ENCODE results near the gene ADTRP. TPM values are rescaled to one million over a fixed set of nuclear protein-coding genes. Genes with fewer than 3 reads are reported as not detected.

ADTRP gene, protein sequence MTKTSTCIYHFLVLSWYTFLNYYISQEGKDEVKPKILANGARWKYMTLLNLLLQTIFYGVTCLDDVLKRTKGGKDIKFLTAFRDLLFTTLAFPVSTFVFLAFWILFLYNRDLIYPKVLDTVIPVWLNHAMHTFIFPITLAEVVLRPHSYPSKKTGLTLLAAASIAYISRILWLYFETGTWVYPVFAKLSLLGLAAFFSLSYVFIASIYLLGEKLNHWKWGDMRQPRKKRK
- total RNA-seq (2014; rRNA removed; shearing (Covaris generic)) = 0.74 TPM in 1 of 2 replicates, not detected in the other

DNA sequence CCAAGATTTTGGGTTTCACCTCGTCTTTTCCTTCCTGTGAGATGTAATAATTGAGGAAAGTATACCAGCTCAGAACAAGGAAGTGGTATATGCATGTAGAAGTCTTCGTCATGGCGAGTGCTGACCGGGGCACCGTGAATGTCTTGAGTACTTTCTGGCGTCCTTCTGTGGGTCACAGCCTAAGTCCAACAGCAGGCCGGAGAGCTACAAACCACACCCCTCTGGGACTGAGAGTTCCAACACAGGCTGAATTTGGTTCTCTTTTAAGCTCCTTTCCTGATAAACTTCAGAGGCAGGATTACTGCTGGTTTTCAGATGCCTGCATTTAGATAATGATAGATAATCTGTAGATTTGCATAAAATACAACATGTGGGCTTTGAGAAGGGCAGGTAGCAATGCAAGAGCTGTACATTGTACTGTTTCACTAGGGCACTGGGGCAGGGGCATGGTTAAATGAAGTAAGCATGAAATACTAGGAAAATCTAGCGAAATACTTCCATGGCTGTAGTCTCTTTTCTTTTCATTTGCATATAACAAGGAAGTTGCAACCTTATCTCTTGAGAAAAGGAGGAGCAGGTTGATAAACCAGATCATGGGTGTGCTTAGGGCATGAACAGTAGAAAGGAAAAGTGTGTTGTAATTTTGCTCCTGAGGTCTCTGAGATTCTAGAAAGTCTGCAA lies at the start of gene ADTRP:
Gene ADTRP, minus strand, starts transcription at position 156 of the 681 bp plus-strand sequence. Its CDS starts 44 bp downstream, at position 112.
- no peak for DNase-seq (ENCODE audit: low spot score)

DNA sequence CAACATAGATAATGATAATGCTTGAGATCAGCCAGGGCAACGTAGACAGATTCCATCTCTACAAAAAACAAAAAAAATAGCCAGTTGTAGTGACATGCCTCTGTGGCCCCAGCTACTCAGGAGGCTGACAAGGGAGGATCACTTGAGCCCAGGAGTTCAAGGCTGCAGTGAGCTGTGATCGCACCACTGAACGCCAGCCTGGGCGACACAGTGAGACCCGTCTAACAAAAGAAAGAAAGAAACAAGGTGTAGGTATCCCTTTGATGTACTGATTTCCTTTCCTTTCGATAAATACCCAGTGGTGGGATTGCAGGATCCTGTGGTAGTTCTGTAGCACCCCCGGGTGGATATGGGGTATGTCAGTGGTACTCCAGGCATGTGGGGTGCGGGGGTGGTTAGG lies 48.2 kb upstream of the ADTRP start:
- no peak for DNase-seq (ENCODE audit: low spot score)

DNA sequence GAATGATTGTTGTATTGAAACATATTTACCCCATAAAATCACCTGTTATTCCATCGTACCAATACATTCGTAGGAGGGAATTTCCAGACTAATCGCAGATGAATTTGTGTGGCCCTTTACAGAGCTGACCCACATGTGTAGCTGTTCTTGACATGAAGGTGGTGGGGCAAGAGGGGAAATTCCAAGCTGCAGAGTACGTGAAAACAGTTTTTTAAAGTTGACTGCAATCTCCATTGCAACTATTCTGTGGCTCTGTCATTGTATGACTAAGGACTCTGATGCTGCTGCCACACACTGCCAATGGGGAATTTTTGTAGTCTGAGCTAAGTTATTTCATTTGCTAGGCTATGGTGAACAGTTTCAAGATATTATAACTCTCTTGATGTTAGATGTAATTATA lies 46.4 kb upstream of the ADTRP start:
- DNase-seq (ENCODE audit: low spot score) = no peak

- DNase-seq (ENCODE audit: low spot score) = no peak
Observed at GRCh38 chr6:11822346-11822745, 43.7 kb upstream of the ADTRP start.

DNA sequence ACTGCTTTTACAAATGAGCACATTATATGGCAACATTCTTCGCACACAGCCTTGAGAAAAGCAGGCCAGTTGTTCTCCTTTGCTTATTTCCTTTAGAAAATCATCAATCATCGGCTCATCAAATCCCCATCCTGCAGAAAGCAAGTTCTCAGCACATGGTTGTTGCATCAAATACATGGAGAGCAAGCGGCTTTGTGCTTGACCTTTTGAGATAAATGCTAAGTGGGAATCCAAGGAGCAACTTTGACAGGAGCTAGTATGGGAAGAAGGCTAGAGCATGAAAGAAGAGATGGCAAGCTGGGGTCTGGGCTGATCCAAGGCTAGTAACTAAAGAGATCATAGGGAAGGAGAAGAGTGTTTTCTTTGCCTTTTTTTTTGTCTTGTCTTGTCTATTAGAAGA lies 43.2 kb upstream of the ADTRP start:
- DNase-seq (ENCODE audit: low spot score) = no peak

- DNase-seq (ENCODE audit: low spot score) = no peak
Observed at GRCh38 chr6:11820821-11821220, 42.2 kb upstream of the ADTRP start.

- DNase-seq (ENCODE audit: low spot score) = no peak
Observed at GRCh38 chr6:11819486-11819885, 40.9 kb upstream of the ADTRP start.

GRCh38 chr6:11815231-11815630 lies 36.6 kb upstream of the ADTRP start:
- DNase-seq (ENCODE audit: low spot score) = no peak

DNA sequence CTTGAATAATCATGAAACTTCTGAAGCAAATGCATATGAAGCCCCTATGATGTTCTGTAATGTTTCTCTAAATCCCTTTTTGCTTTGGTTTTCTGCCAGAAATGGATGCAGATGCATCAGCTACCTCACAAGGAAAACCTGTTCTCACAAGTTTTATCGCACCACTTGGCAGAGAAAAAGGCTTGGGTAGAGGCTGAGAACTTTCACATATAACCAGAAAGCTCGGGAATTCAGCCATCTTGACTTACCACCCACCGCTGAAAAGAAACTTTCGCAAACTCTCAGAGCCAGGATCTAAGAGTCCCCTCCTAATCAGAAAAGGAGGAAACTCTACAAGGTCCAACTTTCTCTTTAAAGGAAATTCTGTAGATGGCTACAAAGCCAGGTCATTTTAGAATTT lies 36.2 kb upstream of the ADTRP start:
- no peak for DNase-seq (ENCODE audit: low spot score)

- no peak for DNase-seq (ENCODE audit: low spot score)
Observed at GRCh38 chr6:11814106-11814505, 35.5 kb upstream of the ADTRP start.

- DNase-seq (ENCODE audit: low spot score) = no peak
Observed at GRCh38 chr6:11813606-11814005, 35.0 kb upstream of the ADTRP start.

GRCh38 chr6:11812951-11813350 lies 34.3 kb upstream of the ADTRP start:
- DNase-seq (ENCODE audit: low spot score) = no peak

GRCh38 chr6:11812439-11812838 lies 33.8 kb upstream of the ADTRP start:
- no peak for DNase-seq (ENCODE audit: low spot score)

DNA sequence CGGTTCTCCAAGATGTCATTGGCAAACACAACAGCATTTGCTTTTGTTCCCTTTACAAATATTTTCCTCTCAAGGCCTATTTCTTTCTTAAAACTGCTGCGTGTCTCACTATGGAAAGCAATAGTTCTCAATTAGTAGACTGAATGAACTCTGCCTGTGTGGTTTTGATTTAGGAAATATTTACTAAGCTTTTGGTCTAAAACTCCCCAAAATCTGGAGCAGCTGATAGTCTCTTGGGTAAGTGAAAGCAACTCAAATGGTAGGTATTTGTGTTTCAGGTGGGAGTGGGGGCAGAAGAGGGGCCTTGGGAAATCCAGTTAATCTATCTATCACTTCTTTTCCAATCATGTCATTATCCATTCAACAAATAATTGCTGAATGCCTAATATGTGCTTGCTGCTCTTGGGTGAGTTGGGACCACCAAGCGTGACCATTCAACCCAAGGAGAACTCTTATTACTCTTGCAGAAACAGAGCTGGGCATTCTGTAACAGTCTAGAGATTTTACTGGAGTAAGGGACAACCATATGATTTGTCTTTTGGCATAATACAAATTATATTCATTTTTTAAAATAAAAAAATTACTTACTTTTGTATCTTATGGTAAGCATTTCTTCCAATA lies 33.2 kb upstream of the ADTRP start:
- no peak for DNase-seq (ENCODE audit: low spot score)

- DNase-seq (ENCODE audit: low spot score) = no peak
Observed at GRCh38 chr6:11810854-11811643, 32.4 kb upstream of the ADTRP start.

GRCh38 chr6:11810039-11810541 lies 31.5 kb upstream of the ADTRP start:
- DNase-seq (ENCODE audit: low spot score) = peak; percentile 87

DNA sequence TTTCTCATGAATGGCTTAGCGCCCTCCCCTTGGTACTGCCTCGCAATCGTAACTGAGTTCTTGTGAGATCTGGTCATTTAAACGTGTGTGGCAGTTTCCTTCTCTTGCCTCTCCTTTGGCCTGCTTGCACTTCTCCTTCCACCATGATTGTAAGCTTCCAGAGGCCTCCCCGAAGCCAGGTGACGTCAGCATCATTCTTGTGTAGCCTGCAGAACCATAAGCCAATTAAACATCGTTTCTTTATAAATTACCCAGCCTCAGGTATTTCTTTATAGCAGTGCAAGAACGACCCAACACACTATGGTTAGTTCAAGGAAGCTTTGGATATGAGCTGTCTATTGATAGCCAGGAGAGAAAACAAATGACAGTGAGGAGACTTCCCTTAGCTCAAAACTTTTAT lies 29.5 kb upstream of the ADTRP start:
- no peak for DNase-seq (ENCODE audit: low spot score)

DNA sequence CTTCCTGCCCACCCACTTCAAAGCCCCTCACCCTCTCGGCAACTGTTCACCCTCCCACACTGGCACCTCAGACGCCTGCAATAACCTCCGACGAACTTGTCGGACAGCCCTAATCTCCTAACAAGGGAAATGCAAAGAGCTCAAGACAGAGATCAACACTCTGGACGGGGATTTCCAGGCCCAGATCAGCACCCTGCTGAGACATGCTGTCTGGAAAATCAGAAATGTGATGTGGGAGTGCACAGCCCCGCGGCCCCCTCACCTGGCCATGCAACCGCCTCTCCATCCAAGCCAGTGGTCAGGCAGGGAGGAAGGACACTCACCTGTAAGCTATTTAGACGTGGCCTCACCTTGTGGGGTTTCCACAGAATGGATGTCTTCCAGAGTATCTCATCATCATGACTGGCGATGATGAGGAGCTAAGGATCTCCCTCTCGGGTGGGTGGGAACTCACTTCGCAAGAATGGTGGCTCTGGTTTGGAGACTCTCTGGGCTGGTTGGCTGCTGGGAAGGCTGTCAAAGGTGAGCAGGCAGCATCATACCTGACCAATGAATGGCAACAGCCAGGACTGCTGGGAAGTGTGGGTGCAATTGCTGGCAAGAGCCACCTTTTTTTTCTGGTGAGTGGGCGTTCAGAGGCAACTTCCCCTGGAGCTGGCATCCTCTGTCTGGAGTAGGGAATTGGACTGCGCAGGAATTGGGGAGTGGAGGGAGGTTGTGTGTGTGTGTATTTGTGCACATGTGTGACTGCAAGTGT lies 28.1 kb upstream of the ADTRP start:
- DNase-seq (ENCODE audit: low spot score) = no peak

GRCh38 chr6:11805259-11806053 lies 26.9 kb upstream of the ADTRP start:
- DNase-seq (ENCODE audit: low spot score) = no peak

GRCh38 chr6:11804701-11805100 lies 26.1 kb upstream of the ADTRP start:
- no peak for DNase-seq (ENCODE audit: low spot score)

DNA sequence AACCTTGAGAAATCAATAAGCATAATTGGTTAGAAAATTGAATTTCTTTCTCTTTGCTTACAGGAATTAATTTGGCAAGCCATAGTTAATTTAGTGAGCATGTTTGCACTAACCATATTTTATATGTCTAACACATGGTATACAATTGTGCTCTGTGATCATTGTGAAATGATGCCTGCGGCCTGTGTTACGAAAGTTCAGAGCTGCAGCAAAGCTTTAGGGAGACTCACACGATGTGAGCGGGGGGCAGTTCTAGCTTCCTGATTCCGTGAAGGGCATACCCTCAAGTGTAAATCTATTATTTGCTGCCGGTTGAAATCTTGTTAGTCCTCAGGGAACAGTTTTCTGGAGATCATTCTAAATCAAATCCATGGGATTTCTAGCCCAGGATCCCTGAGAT lies 25.5 kb upstream of the ADTRP start:
- no peak for DNase-seq (ENCODE audit: low spot score)

Measured in H4 (cell line).